Trophoblast cell (in vitro differentiated cells and primary cell): Measurements from ENCODE around the gene ZBTB43.
"Not testable (repeated sequence)": the region's sequence is repeated elsewhere in the genome, so short reads cannot be mapped to it uniquely, and the experiment has no call there.

Source experiments
- DNase-seq, 2 donors: peaks; one replicate each; pipeline ENCODE4 v3.0.0-alpha.2; 2016
- H2AFZ ChIP-seq: 2 replicates; pipeline ENCODE4 v1.6.1; 2013; ENCODE audit warnings: low read length, moderate library complexity, mild to moderate bottlenecking; ENCODE audit not compliant: insufficient read depth, poor library complexity
- H2AK5ac ChIP-seq: 2 replicates; pipeline ENCODE4 v1.6.1; 2013; ENCODE audit warnings: mild to moderate bottlenecking, low read length
- H2BK120ac ChIP-seq: 2 replicates; pipeline ENCODE4 v1.6.1; 2013; ENCODE audit warnings: low read length, mild to moderate bottlenecking, moderate library complexity; ENCODE audit not compliant: insufficient read depth, poor library complexity
- H2BK12ac ChIP-seq: 2 replicates; pipeline ENCODE4 v1.6.1; 2013; ENCODE audit warnings: mild to moderate bottlenecking, low read length, moderate library complexity
- H2BK5ac ChIP-seq: 2 replicates; pipeline ENCODE4 v1.6.1; 2013; ENCODE audit warnings: low read length, low read depth, moderate library complexity, mild to moderate bottlenecking; ENCODE audit not compliant: poor library complexity
- H3K14ac ChIP-seq: 2 replicates; pipeline ENCODE4 v1.6.1; 2013; ENCODE audit warnings: mild to moderate bottlenecking, low read length
- H3K18ac ChIP-seq: 2 replicates; pipeline ENCODE4 v1.6.1; 2013; ENCODE audit warnings: mild to moderate bottlenecking, low read length
- H3K23ac ChIP-seq: 2 replicates; pipeline ENCODE4 v1.6.1; 2013; ENCODE audit warnings: low read length
- H3K27ac ChIP-seq: 2 replicates; pipeline ENCODE4 v1.5.1; 2013; ENCODE audit warnings: low read depth, mild to moderate bottlenecking, inconsistent platforms, low read length, moderate library complexity
- H3K27me3 ChIP-seq: 2 replicates; pipeline ENCODE4 v1.6.1; 2013; ENCODE audit warnings: inconsistent platforms, mild to moderate bottlenecking, low read length, moderate library complexity; ENCODE audit not compliant: insufficient read depth
- H3K36me3 ChIP-seq, 2 experiments: 1 replicate in 1 of 2; 2 replicates in 1 of 2; pipeline ENCODE4 v1.6.1; 2013; ENCODE audit warnings: low read length in 2 of 2, mild to moderate bottlenecking in 2 of 2, moderate library complexity in 1 of 2; ENCODE audit not compliant: insufficient read depth in 2 of 2, control insufficient read depth in 1 of 2
- H3K4ac ChIP-seq: 2 replicates; pipeline ENCODE4 v1.6.1; 2013; ENCODE audit warnings: low read depth, mild to moderate bottlenecking, low read length, moderate library complexity
- H3K4me1 ChIP-seq, 2 experiments: 1 replicate in 1 of 2; 2 replicates in 1 of 2; pipeline ENCODE4 v1.6.1; 2013; ENCODE audit warnings: low read length in 2 of 2, mild to moderate bottlenecking in 2 of 2, moderate library complexity in 1 of 2; ENCODE audit not compliant: insufficient read depth in 2 of 2, control insufficient read depth in 1 of 2
- H3K4me2 ChIP-seq: 2 replicates; pipeline ENCODE4 v1.6.1; 2013; ENCODE audit warnings: inconsistent platforms, mild to moderate bottlenecking, low read length, moderate library complexity
- H3K4me3 ChIP-seq: 2 replicates; pipeline ENCODE4 v1.5.1; 2013; ENCODE audit warnings: mild to moderate bottlenecking, low read depth, low read length, inconsistent platforms
- H3K79me1 ChIP-seq: one replicate; pipeline ENCODE4 v1.6.1; 2013; ENCODE audit warnings: low read length
- H3K79me2 ChIP-seq: 2 replicates; pipeline ENCODE4 v1.6.1; 2013; ENCODE audit warnings: low read length, mild to moderate bottlenecking; ENCODE audit not compliant: control insufficient read depth, insufficient read depth, poor library complexity
- H3K9ac ChIP-seq: 2 replicates; pipeline ENCODE4 v1.6.1; 2013; ENCODE audit warnings: mild to moderate bottlenecking, low read length
- H3K9me3 ChIP-seq: 2 replicates; pipeline ENCODE4 v1.6.1; 2013; ENCODE audit warnings: low read depth, mild to moderate bottlenecking, control low read depth, inconsistent platforms, low read length; ENCODE audit not compliant: insufficient read depth
- H4K12ac ChIP-seq: 2 replicates; pipeline ENCODE4 v1.6.1; 2013; ENCODE audit warnings: low read depth, mild to moderate bottlenecking, low read length, moderate library complexity
- H4K8ac ChIP-seq: 2 replicates; pipeline ENCODE4 v1.6.1; 2013; ENCODE audit warnings: low read depth, mild to moderate bottlenecking, low read length, moderate library complexity
- H4K91ac ChIP-seq: one replicate; pipeline ENCODE4 v1.6.1; 2013; ENCODE audit warnings: low read depth, mild to moderate bottlenecking, low read length, moderate library complexity
- WGBS: extraction: QIAGEN DNeasy Blood & Tissue Kit; methylation state at CpG from one replicate; pipeline ENCODE4 v1.1.7; 2013; ENCODE audit warnings: missing lambda C conversion rate; ENCODE audit not compliant: insufficient read length, insufficient coverage; ENCODE audit errors: extremely low coverage; 5-methylcytosine and 5-hydroxymethylcytosine counted together

The ZBTB43 gene

DNA sequence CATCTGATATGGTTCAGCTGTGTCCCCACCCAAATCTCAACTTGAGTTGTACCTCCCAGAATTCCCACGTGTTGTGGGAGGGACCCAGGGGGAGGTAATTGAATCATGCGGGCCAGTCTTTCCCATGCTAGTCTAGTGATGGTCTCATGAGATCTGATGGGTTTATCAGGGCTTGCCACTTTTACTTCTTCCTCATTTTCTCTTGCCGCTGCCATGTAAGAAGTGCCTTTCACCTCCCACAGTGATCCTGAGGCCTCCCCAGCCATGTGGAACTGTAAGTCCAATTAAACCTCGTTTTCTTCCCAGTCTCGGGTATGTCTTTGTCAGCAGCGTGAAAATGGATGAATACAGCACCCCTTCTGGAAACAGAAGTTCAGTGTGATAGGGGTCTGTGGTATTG lies 20.0 kb upstream of the ZBTB43 start:
- not testable (repeated sequence) for H2BK5ac ChIP-seq, H3K9ac ChIP-seq, H3K4me3 ChIP-seq, H2BK120ac ChIP-seq, H3K79me2 ChIP-seq, H3K4me1 ChIP-seq, H3K9me3 ChIP-seq, DNase-seq, H3K23ac ChIP-seq, H3K36me3 ChIP-seq, H4K91ac ChIP-seq, H2BK12ac ChIP-seq, H4K12ac ChIP-seq, H3K4ac ChIP-seq, H3K4me2 ChIP-seq, H2AK5ac ChIP-seq, H3K18ac ChIP-seq, H3K27me3 ChIP-seq, H2AFZ ChIP-seq, H3K27ac ChIP-seq, H3K79me1 ChIP-seq, H3K14ac ChIP-seq, H4K8ac ChIP-seq
- WGBS = no CpG with 5 or more reads among the region's 6 CpGs

DNA sequence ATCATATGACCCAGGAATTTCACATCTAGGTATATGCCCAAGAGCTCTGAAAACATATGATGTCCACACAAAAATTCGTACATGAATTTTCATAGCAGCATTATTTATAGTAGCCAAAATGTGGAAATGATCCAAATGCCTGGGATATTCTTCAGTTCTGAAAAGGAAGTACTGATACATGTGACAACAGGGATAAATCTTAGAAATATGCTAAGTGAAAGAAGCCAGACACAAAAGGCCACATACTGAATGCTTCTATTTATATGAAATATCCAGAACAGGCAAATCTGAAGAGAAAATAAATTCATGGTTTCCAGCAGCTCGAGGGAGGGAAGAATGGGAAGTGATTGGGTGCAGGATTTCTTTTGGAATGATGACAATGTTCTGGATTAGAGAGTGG lies 16.8 kb upstream of the ZBTB43 start:
- DNase-seq = no peak
- Histone ChIP-seq H3K23ac (no peak overlapping the region), H3K14ac (no peak overlapping the region), H3K4me2 (no peak overlapping the region), H3K79me2 (no peaks in the 10 kb centered on the region), H2BK120ac (no peak overlapping the region), H3K4me3 (no peak overlapping the region), H4K8ac (no peak overlapping the region), H2AFZ (no peak overlapping the region), H3K36me3 (no peaks in the 10 kb centered on the region), H2BK12ac (no peak overlapping the region), H3K4ac (no peak overlapping the region), H3K27me3 (no peaks in the 10 kb centered on the region), H3K27ac (no peak overlapping the region), H3K79me1 (no peaks in the 10 kb centered on the region), H2AK5ac (no peak overlapping the region), H4K91ac (no peak overlapping the region), H4K12ac (no peak overlapping the region), H3K4me1 (no peaks in the 10 kb centered on the region), H3K18ac (no peak overlapping the region), H2BK5ac (no peak overlapping the region), H3K9me3 (no peaks in the 10 kb centered on the region), H3K9ac (no peak overlapping the region)
- WGBS = no CpG with 5 or more reads among the region's 2 CpGs

GRCh38 chr9:126788634-126789349 lies 16.0 kb upstream of the ZBTB43 start:
- no peak overlapping the region for H3K4ac ChIP-seq
- H4K91ac ChIP-seq = no peak overlapping the region
- H2AK5ac ChIP-seq = no peak overlapping the region
- no peak overlapping the region for H3K23ac ChIP-seq
- peaks cover 2% of the 10 kb centered on the region for H3K79me1 ChIP-seq
- H2AFZ ChIP-seq = no peak overlapping the region
- H2BK12ac ChIP-seq = no peak overlapping the region
- no peak overlapping the region for H3K9ac ChIP-seq
- DNase-seq = peak; percentile 41 to 70
- H3K27ac ChIP-seq = no peak overlapping the region
- no peaks in the 10 kb centered on the region for H3K27me3 ChIP-seq
- peaks cover 0 to 2% of the 10 kb centered on the region in 2 experiments for H3K4me1 ChIP-seq
- no peaks in the 10 kb centered on the region for H3K9me3 ChIP-seq
- no peak overlapping the region for H3K14ac ChIP-seq
- H3K18ac ChIP-seq = no peak overlapping the region
- H3K36me3 ChIP-seq = no peaks in the 10 kb centered on the region
- no peaks in the 10 kb centered on the region for H3K79me2 ChIP-seq
- H2BK5ac ChIP-seq = no peak overlapping the region
- WGBS = no CpG with 5 or more reads among the region's 9 CpGs
- no peak overlapping the region for H4K12ac ChIP-seq
- no peak overlapping the region for H4K8ac ChIP-seq
- no peak overlapping the region for H3K4me3 ChIP-seq
- no peak overlapping the region for H3K4me2 ChIP-seq
- no peak overlapping the region for H2BK120ac ChIP-seq

GRCh38 chr9:126790561-126790960 lies 14.3 kb upstream of the ZBTB43 start:
- Histone ChIP-seq H3K36me3 (no peaks in the 10 kb centered on the region), H3K4ac (no peak overlapping the region), H2BK5ac (no peak overlapping the region)

More at GRCh38 chr9:126790561-126790960, 14.3 kb upstream of the ZBTB43 start:
- Histone ChIP-seq H3K79me1 (peaks cover 2% of the 10 kb centered on the region), H4K8ac (no peak overlapping the region), H3K4me1 (peaks cover 0 to 3% of the 10 kb centered on the region in 2 experiments), H3K9ac (no peak overlapping the region), H4K91ac (no peak overlapping the region), H3K4me2 (no peak overlapping the region), H4K12ac (no peak overlapping the region), H3K4me3 (no peak overlapping the region), H2AK5ac (no peak overlapping the region), H3K23ac (no peak overlapping the region), H3K9me3 (no peaks in the 10 kb centered on the region), H3K18ac (no peak overlapping the region), H3K14ac (no peak overlapping the region), H2BK12ac (no peak overlapping the region), H3K27ac (no peak overlapping the region), H2BK120ac (no peak overlapping the region), H3K79me2 (no peaks in the 10 kb centered on the region), H2AFZ (no peak overlapping the region), H3K27me3 (no peaks in the 10 kb centered on the region)
- WGBS = no CpG with 5 or more reads among the region's 4 CpGs
- DNase-seq = peak in 1 of 2 donors; percentile 58
